HG03196 (cell line): ENCODE measurements around the gene ZBTB40.

ENCODE experiments used
- ATAC-seq: cut with Tn5 transposase; IDR thresholded peaks from one replicate; pipeline ENCODE4 v1.9.1; 2021; ENCODE audit not compliant: unreplicated experiment

Gene ZBTB40

DNA sequence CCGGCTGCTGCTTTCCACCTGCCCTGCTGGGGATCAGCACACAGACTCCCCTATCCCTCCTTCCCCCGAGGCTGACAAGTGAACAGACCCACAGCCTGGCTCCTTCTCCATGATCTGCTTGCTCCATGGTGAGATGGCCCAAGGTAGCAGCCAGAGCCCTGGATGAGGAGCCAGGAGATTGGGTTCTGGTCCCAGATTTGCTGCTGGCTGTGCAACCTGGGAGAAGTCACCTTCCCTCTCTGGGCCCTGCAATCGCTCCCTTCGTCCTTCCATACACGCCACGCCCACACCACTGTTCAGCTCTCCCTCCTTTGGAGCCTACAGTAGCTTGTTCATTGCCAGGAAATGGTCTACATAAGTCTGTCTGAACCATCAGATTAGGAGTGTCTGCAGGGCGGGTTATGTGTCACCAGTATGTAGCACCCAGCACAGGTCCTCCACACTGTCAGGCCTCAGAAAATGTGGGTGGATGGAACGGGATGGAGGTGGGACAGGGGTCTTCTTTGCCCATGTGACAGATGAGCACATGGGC lies 102.4 kb downstream of the ZBTB40 start:
- ATAC-seq, result no peak

DNA sequence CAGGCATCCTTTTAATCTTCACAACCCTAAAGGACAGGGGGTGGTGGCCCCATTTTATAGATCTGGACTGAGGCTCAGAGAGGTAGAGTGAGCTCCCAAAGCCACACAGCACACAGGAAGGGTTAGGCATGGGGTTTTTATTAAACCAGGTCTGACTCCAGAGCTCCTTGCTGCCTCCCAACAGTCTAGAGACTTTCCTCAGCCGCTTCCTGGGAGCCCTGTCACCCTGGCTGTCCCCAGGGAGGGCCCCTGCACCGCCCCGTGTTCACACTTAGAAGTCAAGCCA lies 103.7 kb downstream of the ZBTB40 start:
- ATAC-seq, result no peak

GRCh38 chr1:22556391-22557104 lies 104.9 kb downstream of the ZBTB40 start:
- no peak for ATAC-seq

DNA sequence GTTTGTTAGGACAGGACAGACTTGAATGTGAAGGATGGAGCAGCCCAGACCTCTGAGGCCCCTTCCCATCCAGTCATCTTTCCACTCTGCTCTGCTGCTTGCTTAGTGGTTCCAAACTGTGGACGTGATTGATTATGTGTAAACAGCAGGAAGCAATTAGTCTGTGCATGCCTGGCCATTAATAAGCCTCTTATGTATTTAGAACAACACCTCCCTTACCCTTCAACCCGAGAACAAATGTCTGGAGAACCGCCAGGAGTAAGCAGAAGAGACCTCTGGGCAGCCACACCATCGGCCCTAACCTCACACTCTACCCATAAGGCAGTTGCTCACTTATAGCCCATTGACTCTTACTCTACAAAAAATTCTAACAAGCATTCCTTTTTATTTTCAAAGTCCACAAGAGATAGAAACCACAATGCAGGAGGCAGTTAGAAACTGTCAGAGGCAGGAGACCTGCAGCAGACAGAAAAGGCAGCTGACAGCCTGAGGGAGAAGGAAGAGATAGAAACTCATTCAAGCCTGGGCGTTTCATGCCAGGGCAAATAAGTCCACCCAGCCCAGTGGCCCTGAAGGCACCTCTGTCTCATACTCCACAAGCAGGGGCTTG lies 105.8 kb downstream of the ZBTB40 start:
- no peak for ATAC-seq

DNA sequence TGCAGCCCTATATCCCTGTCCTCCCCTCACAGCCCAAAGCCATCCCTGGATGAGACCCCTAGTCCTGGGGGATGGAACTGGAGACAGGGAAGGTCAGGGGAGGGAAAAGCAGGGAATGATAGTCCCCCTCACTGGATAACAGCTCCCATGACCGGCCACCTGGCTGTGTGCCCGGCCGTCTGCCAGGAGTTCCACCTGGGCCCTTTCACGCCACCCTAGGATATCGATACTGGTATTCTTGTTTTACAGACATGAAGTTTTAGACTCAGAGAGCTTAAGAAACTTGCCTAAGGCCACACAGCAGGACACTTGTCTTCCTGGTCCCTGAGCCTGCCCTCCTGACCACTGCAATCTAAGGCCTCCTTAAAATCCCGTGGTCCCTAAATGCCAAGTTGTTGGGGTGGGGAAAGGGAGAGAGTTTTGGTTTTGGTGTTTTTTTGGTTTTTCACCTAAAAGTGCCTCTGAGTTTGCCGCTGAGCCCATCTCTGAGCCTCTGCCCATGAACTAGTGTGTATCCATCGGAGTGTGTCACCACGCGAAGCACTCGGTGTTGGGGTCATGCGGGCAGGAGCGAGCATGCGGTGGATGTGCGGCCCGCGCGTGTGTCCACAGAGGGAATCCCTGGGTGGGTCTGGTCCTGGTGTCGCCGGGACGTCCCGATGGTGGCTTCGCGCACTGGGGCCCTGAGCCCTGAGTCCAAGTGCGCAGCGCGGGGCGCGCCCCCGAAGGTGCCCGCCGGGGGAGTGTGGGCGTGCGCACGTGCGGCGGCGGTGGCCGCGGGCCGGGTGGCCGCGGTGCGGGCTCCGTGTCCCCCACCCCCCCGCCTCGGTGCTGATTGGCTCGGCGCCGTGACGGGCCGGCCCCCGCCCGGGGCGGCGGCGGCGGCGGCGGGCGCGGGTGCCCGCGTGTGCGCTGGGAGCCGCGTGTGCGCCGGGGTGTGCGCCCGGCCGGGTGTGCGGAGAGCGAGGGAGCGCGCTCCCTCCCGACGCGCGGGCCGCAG lies 111.2 kb downstream of the ZBTB40 start, which contains the start of gene EPHA8:
EPHA8 (plus strand) TSS at position 906 of the 1,000 bp plus-strand sequence. CDS start 147 bp downstream, outside the sequence.
- ATAC-seq, result no peak

GRCh38 chr1:22563671-22564602 lies 112.3 kb downstream of the ZBTB40 start:
- no peak for ATAC-seq

GRCh38 chr1:22566161-22566560 lies 114.5 kb downstream of the ZBTB40 start:
- no peak for ATAC-seq

- ATAC-seq, result no peak
Measured at GRCh38 chr1:22567197-22567596, 115.5 kb downstream of the ZBTB40 start.

- ATAC-seq, result no peak
Measured at GRCh38 chr1:22567994-22568393, 116.3 kb downstream of the ZBTB40 start.

GRCh38 chr1:22569269-22569668 lies 117.6 kb downstream of the ZBTB40 start:
- no peak for ATAC-seq

- ATAC-seq, result no peak
Measured at GRCh38 chr1:22570140-22570909, 118.7 kb downstream of the ZBTB40 start.

GRCh38 chr1:22572818-22573217 lies 121.2 kb downstream of the ZBTB40 start:
- no peak for ATAC-seq

DNA sequence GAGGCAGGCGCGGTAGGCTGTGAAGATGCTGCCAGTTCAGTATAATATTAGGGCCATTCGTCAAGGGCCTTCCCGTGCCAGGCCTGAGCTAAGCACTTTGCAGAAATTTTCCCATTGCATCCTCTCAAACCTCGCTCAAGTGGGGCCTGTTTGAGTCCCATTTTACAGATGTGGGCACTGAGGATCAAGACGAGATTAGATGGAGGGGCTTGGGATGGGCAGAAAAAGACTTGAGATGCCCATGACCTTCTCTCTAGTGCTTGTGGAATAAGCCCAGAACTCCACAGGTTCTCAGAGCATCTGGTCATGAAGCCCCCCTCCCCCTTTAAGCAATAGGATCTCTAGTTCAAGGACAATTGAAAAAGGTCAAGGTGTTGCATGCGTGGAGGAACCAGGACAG lies 121.6 kb downstream of the ZBTB40 start:
- ATAC-seq, result no peak

GRCh38 chr1:22575532-22576149 lies 124.0 kb downstream of the ZBTB40 start:
- no peak for ATAC-seq

GRCh38 chr1:22576150-22576544 lies 124.5 kb downstream of the ZBTB40 start:
- ATAC-seq, result no peak

DNA sequence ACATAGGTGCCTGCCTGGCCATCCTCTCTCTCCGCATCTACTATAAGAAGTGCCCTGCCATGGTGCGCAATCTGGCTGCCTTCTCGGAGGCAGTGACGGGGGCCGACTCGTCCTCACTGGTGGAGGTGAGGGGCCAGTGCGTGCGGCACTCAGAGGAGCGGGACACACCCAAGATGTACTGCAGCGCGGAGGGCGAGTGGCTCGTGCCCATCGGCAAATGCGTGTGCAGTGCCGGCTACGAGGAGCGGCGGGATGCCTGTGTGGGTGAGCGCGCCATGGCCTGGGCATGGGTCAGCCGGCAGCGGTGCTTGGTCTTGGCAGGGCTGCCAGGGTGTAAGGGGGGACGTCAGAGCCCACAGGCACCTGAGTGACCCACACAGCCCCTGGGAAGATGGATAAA lies 125.0 kb downstream of the ZBTB40 start:
- no peak for ATAC-seq

- no peak for ATAC-seq
Measured at GRCh38 chr1:22578732-22579361, 127.2 kb downstream of the ZBTB40 start.

DNA sequence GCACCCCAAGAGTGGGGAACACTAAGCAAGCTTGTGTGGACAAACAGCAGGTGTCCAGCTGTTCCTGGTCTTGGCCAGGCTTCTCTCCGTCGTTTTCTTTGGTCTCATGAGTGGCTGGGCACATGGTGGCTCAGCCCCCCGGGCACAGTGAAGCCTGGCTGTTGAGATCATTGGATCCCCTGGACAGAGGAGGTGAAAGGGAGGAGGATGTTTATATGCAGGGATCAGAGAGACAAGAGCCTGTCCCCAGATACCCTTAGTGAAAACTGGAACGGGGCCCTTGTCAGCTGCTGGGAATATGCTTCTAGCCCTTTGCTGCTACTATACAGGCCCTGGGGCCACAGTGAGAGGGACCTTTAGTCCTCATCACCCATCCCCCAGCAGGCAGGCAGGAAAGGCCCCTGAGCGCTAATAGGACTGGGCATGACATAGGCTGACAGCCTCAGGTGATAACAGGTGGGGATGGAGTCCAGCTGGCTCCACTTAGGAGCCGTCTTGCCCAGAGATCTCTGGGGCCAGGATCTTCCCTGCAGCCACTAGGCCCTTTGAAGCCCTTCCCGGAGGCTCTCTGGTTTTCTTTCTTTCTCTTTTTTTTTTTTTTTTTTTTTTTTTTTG lies 128.0 kb downstream of the ZBTB40 start:
- no peak for ATAC-seq
